HepG2 (cell line): ENCODE measurements around the gene WDR81. TPM values are rescaled to one million over a fixed set of nuclear protein-coding genes. Genes with fewer than 3 reads are reported as not detected.

Source experiments
- KDM2A ChIP-seq: sonication (generic); formaldehyde crosslinking; IDR thresholded peaks from 2 replicates; pipeline ENCODE4 v1.4.0; 2020; ENCODE audit warnings: low read depth, missing genetic modification reagents, borderline replicate concordance
- NFATC3 ChIP-seq: sonication (generic); formaldehyde crosslinking; IDR thresholded peaks from 2 replicates; pipeline ENCODE4 v1.5.1; 2020; ENCODE audit warnings: mild to moderate bottlenecking, missing genetic modification reagents
- PCBP2 ChIP-seq: fragments of 200-400 bp; formaldehyde crosslinking; optimal IDR thresholded peaks from 2 replicates; pipeline ENCODE3; 2018; ENCODE audit warnings: low read length, low read depth; ENCODE audit not compliant: poor library complexity, severe bottlenecking
- SMAD1 ChIP-seq: sonication (generic); formaldehyde crosslinking; IDR thresholded peaks from 2 replicates; pipeline ENCODE4 v1.4.0; 2020; ENCODE audit warnings: missing genetic modification reagents, low read depth, mild to moderate bottlenecking, borderline replicate concordance
- TOPORS ChIP-seq: sonication (generic); formaldehyde crosslinking; IDR thresholded peaks from 2 replicates; pipeline ENCODE4 v1.8.0; 2023; ENCODE audit warnings: mild to moderate bottlenecking, missing genetic modification reagents
- U2AF2 ChIP-seq: fragments of 200-400 bp; formaldehyde crosslinking; IDR thresholded peaks from 2 replicates; pipeline ENCODE4 v1.6.1; 2017; ENCODE audit warnings: low read depth, mild to moderate bottlenecking, low read length
- ZFP37 ChIP-seq: sonication (generic); formaldehyde crosslinking; IDR thresholded peaks from 2 replicates; pipeline ENCODE4 v1.4.0; 2020; ENCODE audit warnings: missing genetic modification reagents, borderline replicate concordance
- ZNF205 ChIP-seq: IDR thresholded peaks from 2 replicates; pipeline ENCODE4 v1.6.1; 2018; ENCODE audit warnings: missing biosample characterization, missing genetic modification reagents
- ZNF253 ChIP-seq: sonication (generic); formaldehyde crosslinking; IDR thresholded peaks from 2 replicates; pipeline ENCODE4 v1.8.0; 2022; ENCODE audit warnings: mild to moderate bottlenecking, missing genetic modification reagents, borderline replicate concordance
- ZNF564 ChIP-seq: sonication (generic); formaldehyde crosslinking; IDR thresholded peaks from 2 replicates; pipeline ENCODE4 v1.8.1; 2023; ENCODE audit warnings: mild to moderate bottlenecking, missing genetic modification reagents
- ZNF572 ChIP-seq: sonication (generic); formaldehyde crosslinking; IDR thresholded peaks from 2 replicates; pipeline ENCODE4 v1.5.1; 2020; ENCODE audit warnings: mild to moderate bottlenecking, missing genetic modification reagents
- ZNF780A ChIP-seq: sonication (generic); formaldehyde crosslinking; IDR thresholded peaks from 2 replicates; pipeline ENCODE4 v1.8.0; 2022; ENCODE audit warnings: mild to moderate bottlenecking, missing genetic modification reagents, moderate library complexity
- ZNF841 ChIP-seq: sonication (generic); formaldehyde crosslinking; IDR thresholded peaks from 2 replicates; pipeline ENCODE4 v1.8.1; 2023; ENCODE audit warnings: missing genetic modification reagents, borderline replicate concordance
- polyA plus RNA-seq, 8 experiments: library from polyadenylated mRNA; depleted of rRNA in 3 of 8; stranded (reverse) in 7 of 8; unstranded in 1 of 8; fragments of >200 nt; fragmentation: Illumina TruSeq in 4 of 8; extraction: Trizol in 4 of 8; gene quantifications; 2 replicates each; pipeline versions ENCODE4 v1.2.1 to v1.2.3, GENCODE V29; 2011 to 2016; ENCODE audit warnings: low read depth in 4 of 8, missing spikeins in 1 of 8, mixed read lengths in 1 of 8; ENCODE audit not compliant: insufficient read depth in 1 of 8
- total RNA-seq, 5 experiments: library from RNA; depleted of rRNA; stranded (reverse); fragments of >200 nt; fragmentation: Illumina TruSeq; extraction: Trizol; gene quantifications; 2 replicates each; pipeline ENCODE4 v1.2.3, GENCODE V29; 2016; ENCODE audit warnings: low read depth in 1 of 5
- TF ChIP-seq, protein P1 (sequence below): sonication (generic); formaldehyde crosslinking; IDR thresholded peaks from 2 replicates; pipeline ENCODE4 v1.4.0; 2020; ENCODE audit warnings: low read depth, mild to moderate bottlenecking, missing genetic modification reagents
- TF ChIP-seq, protein P2 (sequence below): sonication (generic); formaldehyde crosslinking; IDR thresholded peaks from 2 replicates; pipeline ENCODE4 v1.5.0; 2020; ENCODE audit warnings: missing genetic modification reagents, mild to moderate bottlenecking, borderline replicate concordance
- TF ChIP-seq, protein P3 (sequence below): IDR thresholded peaks from 2 replicates; pipeline ENCODE4 v1.6.1; 2016; ENCODE audit warnings: missing compliant biosample characterization, missing genetic modification reagents, borderline replicate concordance
- TF ChIP-seq, protein P4 (sequence below): sonication (generic); formaldehyde crosslinking; IDR thresholded peaks from 2 replicates; pipeline ENCODE4 v1.4.0; 2020; ENCODE audit warnings: missing genetic modification reagents
- TF ChIP-seq, protein P5 (sequence below): sonication (generic); formaldehyde crosslinking; conservative IDR thresholded peaks from 2 replicates; pipeline ENCODE4 v1.5.0; 2020; ENCODE audit warnings: missing genetic modification reagents
- TF ChIP-seq, protein P6 (sequence below): sonication (generic); formaldehyde crosslinking; IDR thresholded peaks from 2 replicates; pipeline ENCODE4 v1.8.0; 2022; ENCODE audit warnings: missing genetic modification reagents, mild to moderate bottlenecking, moderate library complexity, borderline replicate concordance

Gene WDR81
- total and polyA plus RNA-seq, 2 of the 13 experiments (the other 11 are each of a cell fraction or from before 2014, with no cell fraction given): 9.1 to 16.7 TPM

DNA sequence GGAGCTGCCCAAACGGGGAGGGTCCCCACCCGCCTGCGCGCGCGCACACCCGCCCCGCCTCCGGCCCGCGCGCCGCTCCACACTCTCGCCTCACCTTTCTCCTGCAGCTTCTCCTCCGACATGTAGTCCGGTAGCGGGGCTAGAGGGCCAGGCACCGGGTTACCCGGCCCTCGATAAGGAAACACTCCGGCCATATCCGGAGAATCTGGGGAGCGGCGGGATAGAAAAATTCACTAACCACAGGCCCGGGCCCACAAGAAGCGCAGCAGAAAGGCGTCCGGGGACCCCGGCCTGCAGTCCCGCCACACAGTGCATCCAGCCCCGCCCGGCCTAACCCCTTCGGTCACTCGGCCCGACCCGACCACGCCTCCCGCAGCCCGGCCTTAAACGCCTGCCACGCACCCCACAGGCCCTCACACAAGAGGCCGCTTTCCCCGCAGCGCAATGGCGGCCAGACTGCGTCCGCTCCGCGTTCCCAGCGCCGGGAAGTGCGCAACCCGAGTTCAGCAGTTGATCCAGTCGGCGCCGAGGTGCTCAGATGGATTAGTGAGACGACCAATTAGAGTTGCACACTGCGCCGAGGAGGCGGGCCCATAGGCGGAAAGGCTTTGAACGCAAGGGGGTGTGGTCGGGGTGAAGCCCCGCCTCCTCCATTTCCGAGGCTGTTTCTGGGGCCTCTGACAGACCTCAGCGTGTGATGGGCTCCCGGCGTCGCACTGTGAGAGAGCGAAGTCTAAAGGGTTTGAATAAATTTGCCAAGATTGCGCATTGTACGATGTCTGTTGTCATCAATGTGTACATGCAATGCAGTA is 39.9 kb upstream of the WDR81 start, which contains the start of gene PRPF8 (continued):
- TF ChIP-seq, protein P1, sequence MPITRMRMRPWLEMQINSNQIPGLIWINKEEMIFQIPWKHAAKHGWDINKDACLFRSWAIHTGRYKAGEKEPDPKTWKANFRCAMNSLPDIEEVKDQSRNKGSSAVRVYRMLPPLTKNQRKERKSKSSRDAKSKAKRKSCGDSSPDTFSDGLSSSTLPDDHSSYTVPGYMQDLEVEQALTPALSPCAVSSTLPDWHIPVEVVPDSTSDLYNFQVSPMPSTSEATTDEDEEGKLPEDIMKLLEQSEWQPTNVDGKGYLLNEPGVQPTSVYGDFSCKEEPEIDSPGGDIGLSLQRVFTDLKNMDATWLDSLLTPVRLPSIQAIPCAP (CRISPR knock-in tag): no peak
- TF ChIP-seq ZNF253 (CRISPR knock-in tag) (no peak), PCBP2 (no peak), KDM2A (CRISPR knock-in tag) (peak; percentile 87; the same call in 1 of the 2 replicates), ZNF564 (CRISPR knock-in tag) (no peak), SMAD1 (CRISPR knock-in tag) (0 out of 2 replicates have a peak, but pooled peaks have one; percentile 43), ZNF780A (CRISPR knock-in tag) (no peak), NFATC3 (CRISPR knock-in tag) (no peak), ZNF205 (CRISPR knock-in tag) (peak; percentile 83; the same call in 1 of the 2 replicates), ZNF572 (CRISPR knock-in tag) (no peak), ZNF841 (no peak), ZFP37 (CRISPR knock-in tag) (no peak), U2AF2 (peak; percentile 37; the same call in 1 of the 2 replicates), TOPORS (CRISPR knock-in tag) (no peak)
- TF ChIP-seq, protein P2, sequence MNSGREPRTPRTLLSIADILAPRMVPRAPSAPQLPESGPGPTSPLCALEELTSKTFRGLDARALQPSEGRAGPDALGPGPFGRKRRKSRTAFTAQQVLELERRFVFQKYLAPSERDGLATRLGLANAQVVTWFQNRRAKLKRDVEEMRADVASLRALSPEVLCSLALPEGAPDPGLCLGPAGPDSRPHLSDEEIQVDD (CRISPR knock-in tag): no peak
- TF ChIP-seq, protein P3, sequence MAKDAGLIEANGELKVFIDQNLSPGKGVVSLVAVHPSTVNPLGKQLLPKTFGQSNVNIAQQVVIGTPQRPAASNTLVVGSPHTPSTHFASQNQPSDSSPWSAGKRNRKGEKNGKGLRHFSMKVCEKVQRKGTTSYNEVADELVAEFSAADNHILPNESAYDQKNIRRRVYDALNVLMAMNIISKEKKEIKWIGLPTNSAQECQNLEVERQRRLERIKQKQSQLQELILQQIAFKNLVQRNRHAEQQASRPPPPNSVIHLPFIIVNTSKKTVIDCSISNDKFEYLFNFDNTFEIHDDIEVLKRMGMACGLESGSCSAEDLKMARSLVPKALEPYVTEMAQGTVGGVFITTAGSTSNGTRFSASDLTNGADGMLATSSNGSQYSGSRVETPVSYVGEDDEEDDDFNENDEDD (CRISPR knock-in tag): peak; percentile 70; the same call in 1 of the 2 replicates
- TF ChIP-seq, protein P4, sequence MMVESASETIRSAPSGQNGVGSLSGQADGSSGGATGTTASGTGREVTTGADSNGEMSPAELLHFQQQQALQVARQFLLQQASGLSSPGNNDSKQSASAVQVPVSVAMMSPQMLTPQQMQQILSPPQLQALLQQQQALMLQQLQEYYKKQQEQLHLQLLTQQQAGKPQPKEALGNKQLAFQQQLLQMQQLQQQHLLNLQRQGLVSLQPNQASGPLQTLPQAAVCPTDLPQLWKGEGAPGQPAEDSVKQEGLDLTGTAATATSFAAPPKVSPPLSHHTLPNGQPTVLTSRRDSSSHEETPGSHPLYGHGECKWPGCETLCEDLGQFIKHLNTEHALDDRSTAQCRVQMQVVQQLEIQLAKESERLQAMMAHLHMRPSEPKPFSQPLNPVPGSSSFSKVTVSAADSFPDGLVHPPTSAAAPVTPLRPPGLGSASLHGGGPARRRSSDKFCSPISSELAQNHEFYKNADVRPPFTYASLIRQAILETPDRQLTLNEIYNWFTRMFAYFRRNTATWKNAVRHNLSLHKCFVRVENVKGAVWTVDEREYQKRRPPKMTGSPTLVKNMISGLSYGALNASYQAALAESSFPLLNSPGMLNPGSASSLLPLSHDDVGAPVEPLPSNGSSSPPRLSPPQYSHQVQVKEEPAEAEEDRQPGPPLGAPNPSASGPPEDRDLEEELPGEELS (CRISPR knock-in tag): peak; percentile 24; the same call in 1 of the 2 replicates
- TF ChIP-seq, protein P5, sequence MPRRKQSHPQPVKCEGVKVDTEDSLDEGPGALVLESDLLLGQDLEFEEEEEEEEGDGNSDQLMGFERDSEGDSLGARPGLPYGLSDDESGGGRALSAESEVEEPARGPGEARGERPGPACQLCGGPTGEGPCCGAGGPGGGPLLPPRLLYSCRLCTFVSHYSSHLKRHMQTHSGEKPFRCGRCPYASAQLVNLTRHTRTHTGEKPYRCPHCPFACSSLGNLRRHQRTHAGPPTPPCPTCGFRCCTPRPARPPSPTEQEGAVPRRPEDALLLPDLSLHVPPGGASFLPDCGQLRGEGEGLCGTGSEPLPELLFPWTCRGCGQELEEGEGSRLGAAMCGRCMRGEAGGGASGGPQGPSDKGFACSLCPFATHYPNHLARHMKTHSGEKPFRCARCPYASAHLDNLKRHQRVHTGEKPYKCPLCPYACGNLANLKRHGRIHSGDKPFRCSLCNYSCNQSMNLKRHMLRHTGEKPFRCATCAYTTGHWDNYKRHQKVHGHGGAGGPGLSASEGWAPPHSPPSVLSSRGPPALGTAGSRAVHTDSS (CRISPR knock-in tag): no peak
- TF ChIP-seq, protein P6, sequence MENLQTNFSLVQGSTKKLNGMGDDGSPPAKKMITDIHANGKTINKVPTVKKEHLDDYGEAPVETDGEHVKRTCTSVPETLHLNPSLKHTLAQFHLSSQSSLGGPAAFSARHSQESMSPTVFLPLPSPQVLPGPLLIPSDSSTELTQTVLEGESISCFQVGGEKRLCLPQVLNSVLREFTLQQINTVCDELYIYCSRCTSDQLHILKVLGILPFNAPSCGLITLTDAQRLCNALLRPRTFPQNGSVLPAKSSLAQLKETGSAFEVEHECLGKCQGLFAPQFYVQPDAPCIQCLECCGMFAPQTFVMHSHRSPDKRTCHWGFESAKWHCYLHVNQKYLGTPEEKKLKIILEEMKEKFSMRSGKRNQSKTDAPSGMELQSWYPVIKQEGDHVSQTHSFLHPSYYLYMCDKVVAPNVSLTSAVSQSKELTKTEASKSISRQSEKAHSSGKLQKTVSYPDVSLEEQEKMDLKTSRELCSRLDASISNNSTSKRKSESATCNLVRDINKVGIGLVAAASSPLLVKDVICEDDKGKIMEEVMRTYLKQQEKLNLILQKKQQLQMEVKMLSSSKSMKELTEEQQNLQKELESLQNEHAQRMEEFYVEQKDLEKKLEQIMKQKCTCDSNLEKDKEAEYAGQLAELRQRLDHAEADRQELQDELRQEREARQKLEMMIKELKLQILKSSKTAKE: no peak
